SK-N-SH treated with all-trans-retinoic acid at 6 μM for 48 hours (cell line): ENCODE results near the gene ANAPC2.
A peak's percentile ranks its signal among the peaks of the same experiment; 100 is the strongest.

Experiments used
- ATAC-seq: fragments of 200-7000 bp; cut with Tn5 transposase; 3 replicates; pipeline ENCODE4 v1.9.1; 2020; ENCODE audit warnings: mild to moderate bottlenecking, moderate library complexity
- BACH2 ChIP-seq: fragments of 250-450 bp; sonication (Bioruptor Pico); IDR thresholded peaks from 2 replicates; pipeline ENCODE4 v1.9.0; 2021; ENCODE audit warnings: mild to moderate bottlenecking, borderline replicate concordance
- CREB5 ChIP-seq: fragments of 250-450 bp; sonication (Bioruptor Pico); IDR thresholded peaks from 2 replicates; pipeline ENCODE4 v1.5.1; 2020; ENCODE audit warnings: low read depth, mild to moderate bottlenecking, moderate library complexity
- CSDC2 ChIP-seq: fragments of 250-450 bp; sonication (Bioruptor Pico); IDR thresholded peaks from 2 replicates; pipeline ENCODE4 v1.5.0; 2020; ENCODE audit warnings: mild to moderate bottlenecking, moderate library complexity
- CSRNP3 ChIP-seq: fragments of 250-450 bp; sonication (Bioruptor Pico); IDR thresholded peaks from 2 replicates; pipeline ENCODE4 v1.5.1; 2021; ENCODE audit warnings: mild to moderate bottlenecking, moderate library complexity
- GLIS3 ChIP-seq: fragments of 250-450 bp; sonication (Bioruptor Pico); IDR thresholded peaks from 2 replicates; pipeline ENCODE4 v1.5.0; 2020; ENCODE audit warnings: mild to moderate bottlenecking, moderate library complexity
- ISL1 ChIP-seq: fragments of 250-450 bp; sonication (Bioruptor Pico); IDR thresholded peaks from 2 replicates; pipeline ENCODE4 v2.1.2; 2022; ENCODE audit warnings: mild to moderate bottlenecking, moderate library complexity
- OSR1 ChIP-seq: fragments of 250-450 bp; sonication (Bioruptor Pico); IDR thresholded peaks from 2 replicates; pipeline ENCODE4 v1.8.0; 2022; ENCODE audit warnings: moderate library complexity, mild to moderate bottlenecking, inconsistent platforms
- PPARA ChIP-seq: fragments of 250-450 bp; sonication (Bioruptor Pico); IDR thresholded peaks from 2 replicates; pipeline ENCODE4 v1.5.0; 2020; ENCODE audit warnings: mild to moderate bottlenecking, borderline replicate concordance
- RARB ChIP-seq: fragments of 250-450 bp; sonication (Bioruptor Pico); IDR thresholded peaks from 2 replicates; pipeline ENCODE4 v1.8.0; 2021; ENCODE audit warnings: mild to moderate bottlenecking, moderate library complexity
- SNAI2 ChIP-seq: fragments of 250-450 bp; sonication (Bioruptor Pico); IDR thresholded peaks from 2 replicates; pipeline ENCODE4 v1.5.0; 2020; ENCODE audit warnings: mild to moderate bottlenecking, moderate library complexity
- TCF4 ChIP-seq: fragments of 250-450 bp; sonication (Bioruptor Pico); IDR thresholded peaks from 2 replicates; pipeline ENCODE4 v1.8.0; 2021; ENCODE audit warnings: mild to moderate bottlenecking, moderate library complexity, borderline replicate concordance
- TOX ChIP-seq: fragments of 250-450 bp; sonication (Bioruptor Pico); IDR thresholded peaks from 2 replicates; pipeline ENCODE4 v1.8.0; 2021; ENCODE audit warnings: mild to moderate bottlenecking, moderate library complexity, borderline replicate concordance
- TSHZ2 ChIP-seq: fragments of 250-450 bp; sonication (Bioruptor Pico); IDR thresholded peaks from 2 replicates; pipeline ENCODE4 v1.5.0; 2020; ENCODE audit warnings: mild to moderate bottlenecking, moderate library complexity
- ZC3H10 ChIP-seq: fragments of 250-450 bp; sonication (Bioruptor Pico); IDR thresholded peaks from 2 replicates; pipeline ENCODE4 v1.5.1; 2021; ENCODE audit warnings: mild to moderate bottlenecking, moderate library complexity
- ZFP3 ChIP-seq: fragments of 250-450 bp; sonication (Bioruptor Pico); IDR thresholded peaks from 2 replicates; pipeline ENCODE4 v1.5.0; 2020; ENCODE audit warnings: mild to moderate bottlenecking, moderate library complexity
- ZFP30 ChIP-seq: fragments of 450-650 bp; formaldehyde crosslinking; IDR thresholded peaks from 2 replicates; pipeline ENCODE4 v1.5.0; 2022; ENCODE audit warnings: mild to moderate bottlenecking, moderate library complexity
- ZNF565 ChIP-seq: fragments of 450-650 bp; formaldehyde crosslinking; conservative IDR thresholded peaks from 2 replicates; pipeline ENCODE4 v1.5.0; 2020; ENCODE audit warnings: low read depth, mild to moderate bottlenecking, moderate library complexity
- ZNF70 ChIP-seq: fragments of 450-650 bp; formaldehyde crosslinking; IDR thresholded peaks from 2 replicates; pipeline ENCODE4 v1.5.0; 2020; ENCODE audit warnings: mild to moderate bottlenecking, moderate library complexity
- ZNF8 ChIP-seq: fragments of 450-650 bp; formaldehyde crosslinking; IDR thresholded peaks from 2 replicates; pipeline ENCODE4 v1.5.0; 2020; ENCODE audit warnings: mild to moderate bottlenecking, moderate library complexity

ANAPC2 gene

GRCh38 chr9:137205126-137206069 lies 17.0 kb upstream of the ANAPC2 start, which contains the start of the genes NDOR1 and TMEM203:
TSS of gene NDOR1 (plus strand) at chr9:137205700. CDS start at chr9:137205778, 78 bp downstream.
TSS of gene TMEM203 (minus strand) at chr9:137205648. CDS start at chr9:137205414, 234 bp downstream.
- peak; percentile 53 for ATAC-seq

GRCh38 chr9:137204731-137205125 lies 16.4 kb upstream of the ANAPC2 start:
- TF ChIP-seq ZFP3 (CRISPR knock-in tag) (no peak), OSR1 (no peak), CSRNP3 (no peak), PPARA (CRISPR knock-in tag) (no peak), TOX (CRISPR knock-in tag) (no peak), BACH2 (no peak), ZNF8 (CRISPR knock-in tag) (no peak), ZNF565 (CRISPR knock-in tag) (no peak), ZNF70 (CRISPR knock-in tag) (no peak), CREB5 (CRISPR knock-in tag) (no peak), ZFP30 (no peak), TSHZ2 (CRISPR knock-in tag) (no peak), TCF4 (CRISPR knock-in tag) (no peak), ZC3H10 (CRISPR knock-in tag) (no peak), GLIS3 (no peak), CSDC2 (no peak), SNAI2 (no peak)
- ATAC-seq: no peak

More at GRCh38 chr9:137205126-137206069, 17.0 kb upstream of the ANAPC2 start, which contains the start of the genes NDOR1 and TMEM203:
- TF ChIP-seq ISL1 (CRISPR knock-in tag): no peak
- no peak for TF ChIP-seq ZNF8 (CRISPR knock-in tag)
- TF ChIP-seq ZFP3 (CRISPR knock-in tag): 0 out of 2 replicates have a peak, but pooled peaks have one; percentile 32

GRCh38 chr9:137202966-137203365 lies 14.6 kb upstream of the ANAPC2 start:
- TF ChIP-seq CSRNP3 (no peak), TOX (CRISPR knock-in tag) (no peak), OSR1 (no peak), ZNF8 (CRISPR knock-in tag) (no peak), ISL1 (CRISPR knock-in tag) (no peak), TCF4 (CRISPR knock-in tag) (no peak), RARB (CRISPR knock-in tag) (no peak), TSHZ2 (CRISPR knock-in tag) (no peak), SNAI2 (no peak)
- no peak for ATAC-seq
